Panc1 (cell line): ENCODE data around the gene RICTOR. TPM values are rescaled to one million over a fixed set of nuclear protein-coding genes. Genes with fewer than 3 reads are reported as not detected.

Experiments
- ATAC-seq: fragments of 200-7000 bp; cut with Tn5 transposase; 2 replicates; pipeline ENCODE4 v1.9.1; 2020; ENCODE audit warnings: mild to moderate bottlenecking, moderate library complexity
- BruUV-seq: library from RNA; stranded (reverse); fragments of 400-500 nt; replicated peaks from 2 replicates; lab custom pipeline; 2021; lab: Mats Ljungman, UMichigan
- CTCF ChIA-PET: fragments of 300-600 bp; sonication (Branson Sonifier 250); formaldehyde crosslinking; loops from one replicate; lab custom pipeline; 2022; ENCODE audit warnings: antibody characterized with exemption; lab: Charles Lee
- POLR2A ChIA-PET: fragments of 300-600 bp; sonication (Branson Sonifier 250); formaldehyde crosslinking; loops from one replicate; lab custom pipeline; 2022; ENCODE audit warnings: antibody characterized with exemption; lab: Charles Lee
- DNase-seq: peaks from one replicate; pipeline ENCODE4 v3.0.0-alpha.2; 2010; ENCODE audit warnings: low read depth, low spot score
- H3K27ac ChIP-seq: 2 replicates; pipeline ENCODE4 v1.5.1; 2011; ENCODE audit warnings: mild to moderate bottlenecking, low read length, inconsistent platforms
- H3K27me3 ChIP-seq: fragments of 200-500 bp; sonication (Bioruptor generic); 2 replicates; pipeline ENCODE4 v1.6.0; 2014; ENCODE audit warnings: low read length, inconsistent platforms; ENCODE audit not compliant: control insufficient read depth, insufficient read depth
- H3K36me3 ChIP-seq: fragments of 200-500 bp; sonication (Bioruptor generic); 2 replicates; pipeline ENCODE4 v1.5.1; 2014; ENCODE audit warnings: inconsistent platforms, mild to moderate bottlenecking, low read length, moderate library complexity; ENCODE audit not compliant: control insufficient read depth, insufficient read depth
- H3K4me1 ChIP-seq: 2 replicates; pipeline ENCODE4 v1.5.1; 2011; ENCODE audit warnings: inconsistent platforms, mild to moderate bottlenecking, low read length, moderate library complexity; ENCODE audit not compliant: control insufficient read depth, insufficient read depth
- H3K4me3 ChIP-seq, 2 experiments: 2 replicates each; pipeline ENCODE4 v1.5.1; 2011 to 2012; ENCODE audit warnings: low read depth in 2 of 2, low read length in 2 of 2, mild to moderate bottlenecking in 2 of 2, inconsistent platforms in 1 of 2, moderate library complexity in 1 of 2
- H3K9me3 ChIP-seq: fragments of 200-500 bp; sonication (Bioruptor generic); 2 replicates; pipeline ENCODE4 v1.5.1; 2014; ENCODE audit warnings: low read depth, mild to moderate bottlenecking, inconsistent platforms, low read length, moderate library complexity; ENCODE audit not compliant: control insufficient read depth, insufficient read depth
- POLR2AphosphoS5 ChIP-seq: IDR thresholded peaks from 2 replicates; pipeline ENCODE4 v1.6.1; 2012; ENCODE audit warnings: mild to moderate bottlenecking, low read depth, low read length, moderate library complexity
- SIN3A ChIP-seq: IDR thresholded peaks from 2 replicates; pipeline ENCODE4 v1.6.1; 2012; ENCODE audit warnings: low read depth, mild to moderate bottlenecking, low read length, moderate library complexity, borderline replicate concordance; ENCODE audit not compliant: insufficient read depth
- TCF7L2 ChIP-seq: IDR thresholded peaks from 2 replicates; pipeline ENCODE4 v1.6.1; 2011; ENCODE audit warnings: mild to moderate bottlenecking, low read depth, low read length, inconsistent platforms
- in situ Hi-C: cut with HindIII; loops from 2 replicates; pipeline ENCODE4 v1.10.0; 2016; ENCODE audit warnings: low sequenced_read_pairs, low pct_unique_long_range_greater_than_20kb
- intact Hi-C: fragments of 100-400 bp; cut with micrococcal nuclease; formaldehyde crosslinking; loops from one replicate; pipeline ENCODE4 v1.10.0; 2022; ENCODE audit not compliant: unreplicated experiment
- total RNA-seq: library from RNA; stranded (reverse); gene quantifications from one replicate; pipeline ENCODE4 v1.2.1, GENCODE V29; 2021; ENCODE audit not compliant: unreplicated experiment
- TF ChIP-seq, protein P1 (sequence below), 2 experiments: IDR thresholded peaks; 2 replicates each; pipeline ENCODE4 v1.6.1; 2011 to 2012; ENCODE audit warnings: low read depth in 2 of 2, control low read depth in 1 of 2, low read length in 1 of 2, mild to moderate bottlenecking in 1 of 2, moderate library complexity in 1 of 2; ENCODE audit not compliant: insufficient read depth in 1 of 2
- TF ChIP-seq, protein P2 (sequence below): fragments of 450-650 bp; IDR thresholded peaks from 2 replicates; pipeline ENCODE4 v1.5.1; 2017; ENCODE audit warnings: mild to moderate bottlenecking

The RICTOR gene
- total RNA-seq, 1 experiment from 2014 or later: 21.3 TPM

DNA sequence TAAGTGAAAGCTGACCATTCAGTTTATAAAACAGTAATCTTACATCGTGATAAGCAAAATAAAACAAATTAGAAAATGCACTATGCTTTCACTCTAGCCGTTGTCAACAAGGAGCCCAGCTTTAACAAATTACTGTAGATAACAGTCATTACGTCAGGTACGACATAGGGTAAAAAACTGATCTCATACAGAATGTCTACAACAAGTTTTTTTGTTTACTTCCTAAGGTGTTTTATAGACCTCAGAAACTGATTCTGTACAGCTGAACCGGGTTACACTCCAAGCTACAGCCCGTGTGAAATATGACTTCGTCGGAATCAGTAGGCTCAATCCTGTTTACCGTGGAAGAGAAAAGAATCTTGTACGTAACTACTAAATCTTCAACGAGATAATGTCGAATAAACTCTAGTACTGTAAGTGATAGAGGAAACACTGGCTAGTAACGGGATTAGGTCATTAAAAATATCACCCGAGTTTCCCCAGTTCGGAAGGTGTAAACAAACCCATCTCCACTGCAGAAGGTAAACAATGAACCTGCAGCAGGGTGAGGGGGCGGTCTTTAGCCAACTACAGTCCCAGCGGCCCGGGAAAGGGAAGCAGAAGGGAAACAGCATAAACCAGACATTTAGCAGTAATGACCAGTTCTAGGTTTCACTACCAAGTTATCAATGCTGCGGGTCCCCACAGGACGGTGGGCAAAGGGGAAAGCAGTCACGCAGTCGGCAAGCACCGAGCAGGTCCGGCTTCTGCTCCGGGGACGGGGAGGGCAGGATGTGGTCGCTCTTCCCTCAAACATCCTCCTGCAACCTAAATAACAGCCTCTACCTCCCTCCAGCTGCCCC, 1.1 kb downstream of the RICTOR start:
- no TSS peak for BruUV-seq
- Histone ChIP-seq H3K4me1 (peaks cover 23% of the 10 kb centered on the region; the same call in 1 of the 2 replicates), H3K27me3 (no peaks in the 10 kb centered on the region), H3K9me3 (no peaks in the 10 kb centered on the region), H3K36me3 (peaks cover 6% of the 10 kb centered on the region), H3K27ac (peak overlapping the region; percentile 79), H3K4me3 (peak overlapping the region; percentile 88 to 97)
- ATAC-seq (peak; percentile 46), DNase-seq (no peak)
- TF ChIP-seq POLR2AphosphoS5 (no peak), TCF7L2 (no peak), SIN3A (no peak)
- TF ChIP-seq, protein P1, sequence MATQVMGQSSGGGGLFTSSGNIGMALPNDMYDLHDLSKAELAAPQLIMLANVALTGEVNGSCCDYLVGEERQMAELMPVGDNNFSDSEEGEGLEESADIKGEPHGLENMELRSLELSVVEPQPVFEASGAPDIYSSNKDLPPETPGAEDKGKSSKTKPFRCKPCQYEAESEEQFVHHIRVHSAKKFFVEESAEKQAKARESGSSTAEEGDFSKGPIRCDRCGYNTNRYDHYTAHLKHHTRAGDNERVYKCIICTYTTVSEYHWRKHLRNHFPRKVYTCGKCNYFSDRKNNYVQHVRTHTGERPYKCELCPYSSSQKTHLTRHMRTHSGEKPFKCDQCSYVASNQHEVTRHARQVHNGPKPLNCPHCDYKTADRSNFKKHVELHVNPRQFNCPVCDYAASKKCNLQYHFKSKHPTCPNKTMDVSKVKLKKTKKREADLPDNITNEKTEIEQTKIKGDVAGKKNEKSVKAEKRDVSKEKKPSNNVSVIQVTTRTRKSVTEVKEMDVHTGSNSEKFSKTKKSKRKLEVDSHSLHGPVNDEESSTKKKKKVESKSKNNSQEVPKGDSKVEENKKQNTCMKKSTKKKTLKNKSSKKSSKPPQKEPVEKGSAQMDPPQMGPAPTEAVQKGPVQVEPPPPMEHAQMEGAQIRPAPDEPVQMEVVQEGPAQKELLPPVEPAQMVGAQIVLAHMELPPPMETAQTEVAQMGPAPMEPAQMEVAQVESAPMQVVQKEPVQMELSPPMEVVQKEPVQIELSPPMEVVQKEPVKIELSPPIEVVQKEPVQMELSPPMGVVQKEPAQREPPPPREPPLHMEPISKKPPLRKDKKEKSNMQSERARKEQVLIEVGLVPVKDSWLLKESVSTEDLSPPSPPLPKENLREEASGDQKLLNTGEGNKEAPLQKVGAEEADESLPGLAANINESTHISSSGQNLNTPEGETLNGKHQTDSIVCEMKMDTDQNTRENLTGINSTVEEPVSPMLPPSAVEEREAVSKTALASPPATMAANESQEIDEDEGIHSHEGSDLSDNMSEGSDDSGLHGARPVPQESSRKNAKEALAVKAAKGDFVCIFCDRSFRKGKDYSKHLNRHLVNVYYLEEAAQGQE (IDR thresholded peaks at IDR 0.05; ENCODE audit: insufficient read depth in 1 of 2, low read depth in 2 of 2, low read length in 1 of 2): no peak
- TF ChIP-seq, protein P2, sequence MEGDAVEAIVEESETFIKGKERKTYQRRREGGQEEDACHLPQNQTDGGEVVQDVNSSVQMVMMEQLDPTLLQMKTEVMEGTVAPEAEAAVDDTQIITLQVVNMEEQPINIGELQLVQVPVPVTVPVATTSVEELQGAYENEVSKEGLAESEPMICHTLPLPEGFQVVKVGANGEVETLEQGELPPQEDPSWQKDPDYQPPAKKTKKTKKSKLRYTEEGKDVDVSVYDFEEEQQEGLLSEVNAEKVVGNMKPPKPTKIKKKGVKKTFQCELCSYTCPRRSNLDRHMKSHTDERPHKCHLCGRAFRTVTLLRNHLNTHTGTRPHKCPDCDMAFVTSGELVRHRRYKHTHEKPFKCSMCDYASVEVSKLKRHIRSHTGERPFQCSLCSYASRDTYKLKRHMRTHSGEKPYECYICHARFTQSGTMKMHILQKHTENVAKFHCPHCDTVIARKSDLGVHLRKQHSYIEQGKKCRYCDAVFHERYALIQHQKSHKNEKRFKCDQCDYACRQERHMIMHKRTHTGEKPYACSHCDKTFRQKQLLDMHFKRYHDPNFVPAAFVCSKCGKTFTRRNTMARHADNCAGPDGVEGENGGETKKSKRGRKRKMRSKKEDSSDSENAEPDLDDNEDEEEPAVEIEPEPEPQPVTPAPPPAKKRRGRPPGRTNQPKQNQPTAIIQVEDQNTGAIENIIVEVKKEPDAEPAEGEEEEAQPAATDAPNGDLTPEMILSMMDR: no peak
- in situ Hi-C loops: no loop called here
- intact Hi-C loops: loop anchor here (10.0 kb wide), 1 partner anchor 228 kb away; the partner anchor contains the start of gene OSMR
- POLR2A ChIA-PET: no interaction called here
- CTCF ChIA-PET: no interaction called here

DNA sequence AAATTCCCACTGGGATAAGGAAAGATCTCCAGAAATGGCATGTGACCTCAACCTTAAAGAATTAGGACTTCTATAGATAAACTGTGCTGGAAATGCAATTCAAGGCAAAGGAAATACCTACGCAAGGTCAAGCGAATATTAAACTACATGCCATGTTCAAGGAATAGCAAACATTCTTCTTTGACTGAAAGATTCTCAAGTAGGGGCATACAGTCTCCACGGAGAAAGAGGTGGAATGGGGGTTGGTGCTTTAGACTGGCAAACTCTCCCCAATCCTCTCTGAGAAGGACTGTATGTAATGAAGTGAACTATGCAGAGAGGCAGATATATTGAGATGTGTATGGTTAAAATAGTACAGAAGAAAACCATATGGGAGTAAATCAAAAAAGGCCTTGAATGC, 6.1 kb downstream of the RICTOR start:
- Histone ChIP-seq H3K36me3 (peaks cover 4% of the 10 kb centered on the region; the same call in 1 of the 2 replicates), H3K9me3 (no peaks in the 10 kb centered on the region), H3K4me3 (no peak overlapping the region), H3K4me1 (peaks cover 10% of the 10 kb centered on the region; the same call in 1 of the 2 replicates), H3K27me3 (no peaks in the 10 kb centered on the region), H3K27ac (no peak overlapping the region)
- no peak for DNase-seq
- intact Hi-C loops: no loop called here
- ATAC-seq: no peak
- in situ Hi-C loops: no loop called here
- no TSS peak for BruUV-seq
- ChIA-PET POLR2A (no interaction called here), CTCF (no interaction called here)
- TF ChIP-seq TCF7L2 (no peak), POLR2AphosphoS5 (no peak), SIN3A (no peak)
- TF ChIP-seq, protein P2: no peak
- TF ChIP-seq, protein P1 (IDR thresholded peaks at IDR 0.05; ENCODE audit: insufficient read depth in 1 of 2, low read depth in 2 of 2, low read length in 1 of 2): no peak
